Uterus (tissue), 4 donors: ENCODE results near the gene GRM1. TPM values are rescaled to one million over a fixed set of nuclear protein-coding genes. Genes with fewer than 3 reads are reported as not detected.

Source experiments
- DNase-seq, 2 donors: peaks; one replicate each; pipeline ENCODE4 v3.0.0-alpha.2; 2019 to 2020
- H3K27ac ChIP-seq, 2 donors: fragments of 200-600 bp; sonication (generic); 1 replicate in 1 of 2; 2 replicates in 1 of 2; pipeline ENCODE4 v1.5.1; 2016 to 2018
- H3K27me3 ChIP-seq, 2 donors: fragments of 200-600 bp; sonication (generic); one replicate each; pipeline ENCODE4 v1.5.1; 2018 to 2019; ENCODE audit warnings: control low read depth in 1 of 2
- H3K36me3 ChIP-seq, 2 donors: fragments of 200-600 bp; sonication (generic); one replicate each; pipeline ENCODE4 v1.5.1; 2019; ENCODE audit warnings: control low read depth in 1 of 2
- H3K4me1 ChIP-seq, 2 donors: fragments of 200-600 bp; sonication (generic); one replicate each; pipeline ENCODE4 v1.5.1; 2018 to 2019; ENCODE audit warnings: control low read depth in 1 of 2
- H3K4me3 ChIP-seq, 2 donors: fragments of 200-600 bp; sonication (generic); 1 replicate in 1 of 2; 2 replicates in 1 of 2; pipeline ENCODE4 v1.5.1; 2018 to 2019; ENCODE audit warnings: mild to moderate bottlenecking in 1 of 2
- H3K9me3 ChIP-seq, 2 donors: fragments of 200-600 bp; sonication (generic); one replicate each; pipeline ENCODE4 v1.5.1; 2019; ENCODE audit warnings: control low read depth in 1 of 2
- POLR2A ChIP-seq, 2 donors: fragments of 450-650 bp; IDR thresholded peaks; one replicate each; pipeline ENCODE4 v1.6.1; 2016; ENCODE audit warnings: antibody characterized with exemption in 2 of 2, mild to moderate bottlenecking in 1 of 2, moderate library complexity in 1 of 2
- intact Hi-C: fragments of 100-400 bp; cut with DNase I; formaldehyde crosslinking; loops from one replicate; pipeline ENCODE4 v1.15.1; 2023; ENCODE audit warnings: low total_unique reads
- total RNA-seq, 4 donors: library from RNA; depleted of rRNA in 3 of 4; stranded (reverse); fragments of >200 nt in 3 of 4; gene quantifications; one replicate each; pipeline versions ENCODE4 v1.1.0 to v1.2.4, GENCODE V29; 2014 to 2023
- TF ChIP-seq, protein P1 (sequence below), 4 experiments: fragments of 200-600 bp in 2 of 4; fragments of 450-650 bp in 2 of 4; sonication (generic) in 2 of 4; IDR thresholded peaks; one replicate each; pipeline ENCODE4 v1.5.1; 2016 to 2019; ENCODE audit warnings: antibody characterized with exemption in 4 of 4, mild to moderate bottlenecking in 2 of 4, moderate library complexity in 1 of 4
- donor health status: DM: yes; HTN: yes; CAD: no.

Gene GRM1
- total RNA-seq, 4 donors from 2014 or later = 0.07 to 0.12 TPM; not detected in 2

GRCh38 chr6:146253691-146254090 is 224.8 kb downstream of the GRM1 start:
- no peak overlapping the region for H3K4me3 ChIP-seq
- intact Hi-C loops = no loop called here
- no peaks in the 10 kb centered on the region for H3K27me3 ChIP-seq
- H3K36me3 ChIP-seq = no peaks in the 10 kb centered on the region
- no peaks in the 10 kb centered on the region for H3K4me1 ChIP-seq
- no peaks in the 10 kb centered on the region for H3K9me3 ChIP-seq
- no peak overlapping the region for H3K27ac ChIP-seq
- no peak for DNase-seq
- TF ChIP-seq, protein P1, sequence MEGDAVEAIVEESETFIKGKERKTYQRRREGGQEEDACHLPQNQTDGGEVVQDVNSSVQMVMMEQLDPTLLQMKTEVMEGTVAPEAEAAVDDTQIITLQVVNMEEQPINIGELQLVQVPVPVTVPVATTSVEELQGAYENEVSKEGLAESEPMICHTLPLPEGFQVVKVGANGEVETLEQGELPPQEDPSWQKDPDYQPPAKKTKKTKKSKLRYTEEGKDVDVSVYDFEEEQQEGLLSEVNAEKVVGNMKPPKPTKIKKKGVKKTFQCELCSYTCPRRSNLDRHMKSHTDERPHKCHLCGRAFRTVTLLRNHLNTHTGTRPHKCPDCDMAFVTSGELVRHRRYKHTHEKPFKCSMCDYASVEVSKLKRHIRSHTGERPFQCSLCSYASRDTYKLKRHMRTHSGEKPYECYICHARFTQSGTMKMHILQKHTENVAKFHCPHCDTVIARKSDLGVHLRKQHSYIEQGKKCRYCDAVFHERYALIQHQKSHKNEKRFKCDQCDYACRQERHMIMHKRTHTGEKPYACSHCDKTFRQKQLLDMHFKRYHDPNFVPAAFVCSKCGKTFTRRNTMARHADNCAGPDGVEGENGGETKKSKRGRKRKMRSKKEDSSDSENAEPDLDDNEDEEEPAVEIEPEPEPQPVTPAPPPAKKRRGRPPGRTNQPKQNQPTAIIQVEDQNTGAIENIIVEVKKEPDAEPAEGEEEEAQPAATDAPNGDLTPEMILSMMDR (IDR thresholded peaks at IDR 0.05) = no peak
- TF ChIP-seq POLR2A (IDR thresholded peaks at IDR 0.05) = no peak

- intact Hi-C loops = no loop called here
- Histone ChIP-seq H3K36me3 (no peaks in the 10 kb centered on the region), H3K27ac (no peak overlapping the region), H3K27me3 (no peaks in the 10 kb centered on the region), H3K4me3 (no peak overlapping the region), H3K4me1 (no peaks in the 10 kb centered on the region), H3K9me3 (no peaks in the 10 kb centered on the region)
- TF ChIP-seq, protein P1 (IDR thresholded peaks at IDR 0.05) = no peak
- TF ChIP-seq POLR2A (IDR thresholded peaks at IDR 0.05) = no peak
- DNase-seq = no peak
These were observed 229.3 kb downstream of the GRM1 start for GRCh38 chr6:146258206-146258605.

GRCh38 chr6:146260886-146261285 is 232.0 kb downstream of the GRM1 start:
- no peak overlapping the region for H3K27ac ChIP-seq
- intact Hi-C loops = no loop called here
- TF ChIP-seq, protein P1 (IDR thresholded peaks at IDR 0.05) = no peak
- TF ChIP-seq POLR2A (IDR thresholded peaks at IDR 0.05) = no peak
- no peaks in the 10 kb centered on the region for H3K27me3 ChIP-seq
- H3K4me1 ChIP-seq = no peaks in the 10 kb centered on the region
- no peaks in the 10 kb centered on the region for H3K9me3 ChIP-seq
- H3K4me3 ChIP-seq = no peak overlapping the region
- no peaks in the 10 kb centered on the region for H3K36me3 ChIP-seq
- no peak for DNase-seq

DNA sequence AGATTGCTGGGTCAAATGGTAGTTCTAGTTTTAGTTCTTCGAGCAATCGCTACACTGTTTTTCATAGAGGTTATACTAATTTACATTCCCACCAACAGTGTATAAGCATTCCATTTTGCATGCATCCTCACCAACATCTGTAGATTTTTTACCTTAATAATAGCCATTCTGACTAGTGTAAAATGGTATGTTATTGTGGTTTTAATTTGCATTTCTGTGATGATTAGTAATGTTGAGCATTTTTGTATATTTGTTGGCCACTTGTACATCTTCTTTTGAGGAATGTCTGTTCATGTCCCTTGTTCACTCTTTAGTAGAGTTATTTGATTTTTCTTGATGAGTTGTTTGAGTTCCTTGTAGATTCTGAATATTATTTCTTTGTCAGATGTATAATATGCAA is 236.2 kb downstream of the GRM1 start:
- no peak for DNase-seq
- TF ChIP-seq, protein P1 (IDR thresholded peaks at IDR 0.05) = no peak
- TF ChIP-seq POLR2A (IDR thresholded peaks at IDR 0.05) = no peak
- intact Hi-C loops = no loop called here

DNA sequence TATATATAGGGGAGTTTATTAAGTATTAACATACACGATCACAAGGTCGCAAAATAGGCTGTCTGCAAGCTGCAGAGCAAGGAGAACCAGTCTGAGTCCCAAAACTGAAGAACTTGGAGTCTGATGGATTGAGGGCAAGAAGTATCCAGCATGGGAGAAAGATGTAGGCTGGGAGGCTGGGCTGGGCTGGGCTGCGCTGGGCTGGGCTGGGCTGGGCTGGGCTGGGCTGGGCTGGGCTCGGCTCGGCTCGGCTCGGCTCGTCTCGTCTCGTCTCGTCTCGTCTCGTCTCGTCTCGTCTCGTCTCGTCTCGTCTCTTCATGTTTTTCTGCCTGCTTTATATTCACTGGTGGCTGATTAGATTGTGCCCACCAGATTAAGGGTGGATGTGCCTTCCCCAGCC is 238.6 kb downstream of the GRM1 start:
- DNase-seq = no peak
- no peaks in the 10 kb centered on the region for H3K27me3 ChIP-seq
- H3K9me3 ChIP-seq = no peaks in the 10 kb centered on the region
- H3K27ac ChIP-seq = no peak overlapping the region
- H3K4me1 ChIP-seq = no peaks in the 10 kb centered on the region
- no peak overlapping the region for H3K4me3 ChIP-seq
- intact Hi-C loops = no loop called here
- H3K36me3 ChIP-seq = no peaks in the 10 kb centered on the region
- no peak for TF ChIP-seq POLR2A (IDR thresholded peaks at IDR 0.05)
- TF ChIP-seq, protein P1 (IDR thresholded peaks at IDR 0.05) = no peak

More for the DNA sequence above, 236.2 kb downstream of the GRM1 start:
- Histone ChIP-seq H3K9me3 (no peaks in the 10 kb centered on the region), H3K27me3 (no peaks in the 10 kb centered on the region), H3K36me3 (no peaks in the 10 kb centered on the region), H3K27ac (no peak overlapping the region), H3K4me1 (no peaks in the 10 kb centered on the region), H3K4me3 (no peak overlapping the region)
